Left colon (tissue), 2 donors: ENCODE data around the gene SRRM2. TPM values are rescaled to one million over a fixed set of nuclear protein-coding genes. Genes with fewer than 3 reads are reported as not detected.
A peak's percentile ranks its signal among the peaks of the same experiment; 100 is the strongest.

Source experiments
- ATAC-seq: fragments of 200-7000 bp; cut with Tn5 transposase; one replicate; pipeline ENCODE4 v1.9.1; 2020; ENCODE audit warnings: mild to moderate bottlenecking, moderate library complexity
- DNase-seq, 2 donors: peaks; one replicate each; pipeline ENCODE4 v3.0.0-alpha.2; 2020
- intact Hi-C, 2 donors: fragments of 100-400 bp; cut with DNase I in 1 of 2; cut with micrococcal nuclease in 1 of 2; formaldehyde crosslinking; loops; one replicate each; pipeline versions ENCODE4 v1.11.2 to v1.14.0; 2022; cut with DNase I, micrococcal nuclease
- total RNA-seq, 2 donors: library from RNA; stranded (reverse); fragmentation: NEBNext Ultra II Directional; extraction: Animal tissue kit (Norgen Biotek cat#: 25700); gene quantifications; one replicate each; pipeline ENCODE4 v1.2.1, GENCODE V29; 2021
- donor health status: DM: no; HTN: no; CAD: no.
- donor health status: DM: yes; HTN: yes; CAD: no.

Gene SRRM2
- total RNA-seq, 2 donors from 2014 or later = 476 to 593 TPM

- DNase-seq (no peak), ATAC-seq (no peak)
- intact Hi-C loops = no loop called here
These were observed 31.3 kb downstream of the SRRM2 start for GRCh38 chr16:2783581-2784357.

- DNase-seq (peak in 1 of 2 donors; percentile 14), ATAC-seq (peak; percentile 69)
- intact Hi-C loops = no loop called here
These were observed 32.1 kb downstream of the SRRM2 start for GRCh38 chr16:2784358-2785100.

- ATAC-seq = peak; percentile 65
- peak; percentile 33 to 59 for DNase-seq
- intact Hi-C loops = no loop called here
These were observed 32.9 kb downstream of the SRRM2 start for GRCh38 chr16:2785101-2785991.

GRCh38 chr16:2786061-2786825 is 33.8 kb downstream of the SRRM2 start:
- DNase-seq = peak in 1 of 2 donors; percentile 23
- no peak for ATAC-seq
- intact Hi-C loops = no loop called here

GRCh38 chr16:2786826-2787151 is 34.4 kb downstream of the SRRM2 start:
- ATAC-seq (no peak), DNase-seq (no peak)
- intact Hi-C loops = no loop called here

- DNase-seq (no peak), ATAC-seq (no peak)
- intact Hi-C loops = no loop called here
These were observed 35.0 kb downstream of the SRRM2 start, which contains the start of gene PRSS33 for GRCh38 chr16:2787406-2787805. Gene PRSS33 (minus strand): TSS chr16:2787560. CDS start chr16:2786547, 1,013 bp downstream.

GRCh38 chr16:2787961-2788360 is 35.5 kb downstream of the SRRM2 start:
- DNase-seq (no peak), ATAC-seq (no peak)
- intact Hi-C loops = no loop called here

- intact Hi-C loops = no loop called here
- DNase-seq = no peak
- no peak for ATAC-seq
These were observed 38.2 kb downstream of the SRRM2 start for GRCh38 chr16:2790631-2791030.

GRCh38 chr16:2791174-2791573 is 38.7 kb downstream of the SRRM2 start:
- intact Hi-C loops = no loop called here
- DNase-seq = no peak

GRCh38 chr16:2792940-2793339 is 40.5 kb downstream of the SRRM2 start:
- ATAC-seq (no peak), DNase-seq (no peak)
- intact Hi-C loops = no loop called here

More at GRCh38 chr16:2791174-2791573, 38.7 kb downstream of the SRRM2 start:
- ATAC-seq = no peak

- peak; percentile 40 for ATAC-seq
- intact Hi-C loops = no loop called here
These were observed 43.1 kb downstream of the SRRM2 start for GRCh38 chr16:2795395-2796143.

GRCh38 chr16:2798723-2799204 is 46.3 kb downstream of the SRRM2 start:
- DNase-seq (no peak), ATAC-seq (no peak)
- intact Hi-C loops = no loop called here

More at GRCh38 chr16:2795395-2796143, 43.1 kb downstream of the SRRM2 start:
- peak; percentile 39 to 57 for DNase-seq

- intact Hi-C loops = no loop called here
- ATAC-seq = peak; percentile 12
- DNase-seq = no peak
These were observed 46.9 kb downstream of the SRRM2 start for GRCh38 chr16:2799205-2799858.

- DNase-seq (peak; percentile 77 to 88), ATAC-seq (peak; percentile 93)
- intact Hi-C loops = no loop called here
These were observed 47.4 kb downstream of the SRRM2 start for GRCh38 chr16:2799859-2800226.

- intact Hi-C loops = no loop called here
- ATAC-seq (no peak), DNase-seq (no peak)
These were observed 51.2 kb downstream of the SRRM2 start for GRCh38 chr16:2803545-2804195.

- intact Hi-C loops = no loop called here
- ATAC-seq (no peak), DNase-seq (no peak)
These were observed 52.3 kb downstream of the SRRM2 start for GRCh38 chr16:2804728-2805127.

- intact Hi-C loops = no loop called here
- no peak for DNase-seq
- ATAC-seq = no peak
These were observed 53.8 kb downstream of the SRRM2 start for GRCh38 chr16:2806286-2806685.
